HEK293 (cell line): Measurements from ENCODE around the gene NCK2.

Experiments
- CTCF ChIP-seq: fragments of 450-650 bp; formaldehyde crosslinking; IDR thresholded peaks from 2 replicates; pipeline ENCODE4 v1.5.1; 2016; ENCODE audit warnings: missing biosample characterization, missing genetic modification characterization
- ZNF311 ChIP-seq: fragments of 450-650 bp; formaldehyde crosslinking; IDR thresholded peaks from 2 replicates; pipeline ENCODE4 v1.5.1; 2017; ENCODE audit warnings: missing biosample characterization, missing genetic modification characterization, borderline replicate concordance
- ZNF501 ChIP-seq: fragments of 450-650 bp; formaldehyde crosslinking; IDR thresholded peaks from 2 replicates; pipeline ENCODE4 v1.5.1; 2016; ENCODE audit warnings: missing biosample characterization, missing genetic modification characterization
- ZNF561 ChIP-seq: fragments of 450-650 bp; IDR thresholded peaks from 2 replicates; pipeline ENCODE4 v1.5.1; 2018; ENCODE audit warnings: missing biosample characterization, missing genetic modification characterization, borderline replicate concordance
- ZNF785 ChIP-seq: fragments of 450-650 bp; formaldehyde crosslinking; IDR thresholded peaks from 2 replicates; pipeline ENCODE4 v1.5.1; 2016; ENCODE audit warnings: missing biosample characterization, missing genetic modification characterization
- ZSCAN18 ChIP-seq: fragments of 450-650 bp; formaldehyde crosslinking; IDR thresholded peaks from 2 replicates; pipeline ENCODE4 v1.5.1; 2016; ENCODE audit warnings: missing biosample characterization, missing genetic modification characterization

DNA sequence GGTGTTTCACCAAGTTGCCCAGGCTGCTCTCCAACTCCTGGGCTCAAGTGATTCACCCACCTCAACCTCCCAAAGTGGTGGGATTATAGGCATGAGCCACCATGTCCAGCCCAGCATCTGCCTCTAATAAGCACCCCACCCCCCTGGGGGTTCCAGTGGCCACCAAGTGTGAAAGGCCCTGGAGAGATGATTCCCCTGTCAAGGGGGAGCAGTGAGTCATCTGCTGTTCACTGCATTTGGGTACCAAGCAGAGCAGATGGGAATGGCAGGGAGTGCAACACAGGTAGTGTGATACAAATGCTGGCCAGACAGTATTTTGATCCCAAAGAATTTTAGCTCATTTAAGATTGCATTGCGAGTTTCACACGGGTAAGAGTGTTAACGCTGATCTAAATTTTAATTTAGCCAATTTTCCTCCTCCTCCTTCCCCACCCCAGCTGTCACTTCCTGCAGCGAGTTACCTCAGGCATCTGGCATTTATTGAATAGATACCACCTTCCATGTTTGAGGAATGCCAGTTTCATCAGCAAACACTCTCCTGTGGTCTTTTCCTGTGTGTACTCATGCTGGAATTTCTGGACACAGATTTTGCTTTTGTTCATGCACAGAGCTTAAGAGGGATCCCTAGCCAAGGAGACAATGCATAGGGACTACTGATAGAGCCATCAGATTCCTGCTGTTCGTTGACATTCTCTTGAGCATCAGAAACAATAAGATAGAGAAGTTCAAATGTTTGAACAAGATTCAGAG lies 32.4 kb upstream of the NCK2 start:
- no peak for TF ChIP-seq ZNF785 (tag by site-specific recombination)
- TF ChIP-seq CTCF, result no peak
- TF ChIP-seq ZNF311 (tag by site-specific recombination), result no peak
- no peak for TF ChIP-seq ZNF501 (tag by site-specific recombination)
- TF ChIP-seq ZSCAN18, result no peak
- TF ChIP-seq ZNF561 (tag by site-specific recombination), result no peak
